ENCODE measurements around the gene RBMS1.

- TF ChIP-seq CTCF (IDR thresholded peaks at IDR 0.05; ENCODE audit: low read length) (no peak), EZH2 (optimal IDR thresholded peaks at IDR 0.05; ENCODE audit: low read depth, low read length) (no peak), EZH2phosphoT487 (IDR thresholded peaks at IDR 0.05; ENCODE audit: low read length) (no peak)
Measured at GRCh38 chr2:160322320-160322719, 171.3 kb downstream of the RBMS1 start.

Measured in MM.1S (cell line).